Activated T-helper 9 cell treated with anti-CD3 and anti-CD28 coated beads, Interleukin-2, amount 50 U/mL, for 16 hours (primary cell): ENCODE data around the gene NPIPB8.
"Not testable (repeated sequence)": the region's sequence is repeated elsewhere in the genome, so short reads cannot be mapped to it uniquely, and the experiment has no call there.

ENCODE experiments used
- DNase-seq: peaks from one replicate; pipeline ENCODE4 v3.0.0-alpha.2; 2020; ENCODE audit warnings: low read depth

NPIPB8 gene

GRCh38 chr16:28637765-28638164, at the start of gene NPIPB8:
Gene NPIPB8, plus strand, starts transcription at chr16:28638065. Its CDS starts 296 bp downstream, at chr16:28638361.
- DNase-seq: not testable (repeated sequence)

GRCh38 chr16:28589069-28589468, 48.8 kb upstream of the NPIPB8 start:
- no peak for DNase-seq

GRCh38 chr16:28589930-28590329, 47.9 kb upstream of the NPIPB8 start:
- DNase-seq: no peak

GRCh38 chr16:28590384-28591340, 47.2 kb upstream of the NPIPB8 start:
- DNase-seq: no peak

- DNase-seq: no peak
These were observed 46.5 kb upstream of the NPIPB8 start for GRCh38 chr16:28591355-28591754.

GRCh38 chr16:28592511-28592910, 45.4 kb upstream of the NPIPB8 start:
- DNase-seq: no peak

- DNase-seq: no peak
These were observed 44.8 kb upstream of the NPIPB8 start for GRCh38 chr16:28592979-28593553.

- DNase-seq: not testable (repeated sequence)
These were observed 42.4 kb upstream of the NPIPB8 start for GRCh38 chr16:28595451-28595850.

GRCh38 chr16:28596115-28596630, 41.7 kb upstream of the NPIPB8 start:
- DNase-seq: no peak

GRCh38 chr16:28596840-28597691, 40.8 kb upstream of the NPIPB8 start, which contains the start of gene SULT1A2:
Gene SULT1A2, minus strand, starts transcription at chr16:28597050. Its CDS starts 1,120 bp downstream, at chr16:28595930.
- DNase-seq: no peak

- no peak for DNase-seq
These were observed 40.1 kb upstream of the NPIPB8 start for GRCh38 chr16:28597692-28598261.

- DNase-seq: not testable (repeated sequence)
These were observed 38.2 kb upstream of the NPIPB8 start for GRCh38 chr16:28599377-28600285.

- DNase-seq: not testable (repeated sequence)
These were observed 36.9 kb upstream of the NPIPB8 start for GRCh38 chr16:28600965-28601364.

GRCh38 chr16:28601589-28601988, 36.3 kb upstream of the NPIPB8 start:
- DNase-seq: not testable (repeated sequence)

- not testable (repeated sequence) for DNase-seq
These were observed 35.8 kb upstream of the NPIPB8 start for GRCh38 chr16:28602062-28602461.

GRCh38 chr16:28602529-28602928, 35.3 kb upstream of the NPIPB8 start:
- no peak for DNase-seq

GRCh38 chr16:28603381-28604185, 34.3 kb upstream of the NPIPB8 start:
- DNase-seq: no peak

- DNase-seq: no peak
These were observed 33.7 kb upstream of the NPIPB8 start for GRCh38 chr16:28604186-28604565.

- no peak for DNase-seq
These were observed 31.4 kb upstream of the NPIPB8 start for GRCh38 chr16:28606291-28607115.
